ENCODE measurements around the gene HDLBP.

HDLBP gene

GRCh38 chr2:241351640-241352031, 36.2 kb upstream of the HDLBP start:
- DNase-seq: no peak
- no peak overlapping the region for H3K4me3 ChIP-seq (ENCODE audit: low read depth, low read length)
- H3K36me3 ChIP-seq: peaks cover 70% of the 10 kb centered on the region
- no peaks in the 10 kb centered on the region for H3K9me3 ChIP-seq
- no peak for TF ChIP-seq CTCF (IDR thresholded peaks at IDR 0.05; ENCODE audit: low read depth, low read length)
- peaks cover 5% of the 10 kb centered on the region for H3K4me1 ChIP-seq
- no peaks in the 10 kb centered on the region for H3K27me3 ChIP-seq

GRCh38 chr2:241350878-241351639, 35.6 kb upstream of the HDLBP start:
- DNase-seq: no peak
- Histone ChIP-seq H3K4me3 (ENCODE audit: low read depth, low read length) (no peak overlapping the region), H3K36me3 (peaks cover 76% of the 10 kb centered on the region)

GRCh38 chr2:241350530-241350877, 35.0 kb upstream of the HDLBP start:
- TF ChIP-seq CTCF (IDR thresholded peaks at IDR 0.05; ENCODE audit: low read depth, low read length): no peak
- Histone ChIP-seq H3K36me3 (peaks cover 82% of the 10 kb centered on the region), H3K9me3 (no peaks in the 10 kb centered on the region), H3K27me3 (no peaks in the 10 kb centered on the region), H3K4me1 (peaks cover 5% of the 10 kb centered on the region), H3K4me3 (ENCODE audit: low read depth, low read length) (no peak overlapping the region)
- no peak for DNase-seq

More at GRCh38 chr2:241350878-241351639, 35.6 kb upstream of the HDLBP start:
- Histone ChIP-seq H3K9me3 (no peaks in the 10 kb centered on the region), H3K4me1 (peaks cover 5% of the 10 kb centered on the region), H3K27me3 (no peaks in the 10 kb centered on the region)
- TF ChIP-seq CTCF (IDR thresholded peaks at IDR 0.05; ENCODE audit: low read depth, low read length): no peak

- H3K36me3 ChIP-seq: peaks cover 85% of the 10 kb centered on the region
- TF ChIP-seq CTCF (IDR thresholded peaks at IDR 0.05; ENCODE audit: low read depth, low read length): no peak
- DNase-seq: no peak
- no peaks in the 10 kb centered on the region for H3K27me3 ChIP-seq
- peaks cover 2% of the 10 kb centered on the region for H3K4me1 ChIP-seq
- no peaks in the 10 kb centered on the region for H3K9me3 ChIP-seq
- no peak overlapping the region for H3K4me3 ChIP-seq (ENCODE audit: low read depth, low read length)
Observed at GRCh38 chr2:241349941-241350340, 34.5 kb upstream of the HDLBP start.

- Histone ChIP-seq H3K27me3 (no peaks in the 10 kb centered on the region), H3K36me3 (peaks cover 96% of the 10 kb centered on the region), H3K9me3 (no peaks in the 10 kb centered on the region), H3K4me1 (no peaks in the 10 kb centered on the region), H3K4me3 (ENCODE audit: low read depth, low read length) (no peak overlapping the region)
- DNase-seq: no peak
- TF ChIP-seq CTCF (IDR thresholded peaks at IDR 0.05; ENCODE audit: low read depth, low read length): no peak
Observed at GRCh38 chr2:241344925-241345651, 29.6 kb upstream of the HDLBP start.

- Histone ChIP-seq H3K27me3 (no peaks in the 10 kb centered on the region), H3K4me3 (ENCODE audit: low read depth, low read length) (no peak overlapping the region), H3K9me3 (no peaks in the 10 kb centered on the region), H3K36me3 (peaks cover 84% of the 10 kb centered on the region), H3K4me1 (no peaks in the 10 kb centered on the region)
- no peak for DNase-seq
- TF ChIP-seq CTCF (IDR thresholded peaks at IDR 0.05; ENCODE audit: low read depth, low read length): no peak
Observed at GRCh38 chr2:241340631-241341163, 25.2 kb upstream of the HDLBP start.
